HuH-7 (cell line): ENCODE measurements around the gene LPP.

Source experiments
- DNase-seq: peaks from one replicate; pipeline ENCODE4 v3.0.0; 2011; ENCODE audit warnings: low spot score

The LPP gene

DNA sequence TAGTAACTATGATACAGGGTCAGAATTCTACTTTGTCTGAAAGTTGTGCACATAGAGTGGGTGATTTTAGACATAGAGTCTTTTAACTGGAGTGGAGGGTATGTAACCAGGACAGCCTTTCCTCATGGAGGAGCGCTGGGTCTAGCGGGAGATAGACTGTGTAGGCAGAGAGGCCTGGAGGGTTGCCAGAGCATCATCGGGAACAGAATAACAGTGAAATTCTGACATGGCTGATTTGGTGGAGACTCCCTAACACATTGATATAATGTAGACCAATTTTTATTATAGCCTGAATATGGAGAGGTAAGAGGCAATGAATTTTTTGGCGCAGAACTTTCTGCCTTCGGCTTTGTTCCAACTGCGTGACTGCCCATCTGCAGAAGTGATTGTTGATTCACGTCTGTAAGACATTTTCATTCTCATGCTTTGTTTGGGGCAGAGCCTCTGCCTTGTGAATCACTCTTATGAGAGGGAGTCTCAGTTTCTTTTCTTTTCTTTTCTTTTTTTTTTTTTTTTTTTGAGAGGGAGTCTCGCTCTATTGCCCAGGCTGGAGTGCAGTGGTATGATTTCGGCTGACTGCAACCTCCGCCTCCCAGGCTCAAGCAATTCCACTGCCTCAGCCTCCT lies 16.0 kb downstream of the LPP start:
- no peak for DNase-seq

DNA sequence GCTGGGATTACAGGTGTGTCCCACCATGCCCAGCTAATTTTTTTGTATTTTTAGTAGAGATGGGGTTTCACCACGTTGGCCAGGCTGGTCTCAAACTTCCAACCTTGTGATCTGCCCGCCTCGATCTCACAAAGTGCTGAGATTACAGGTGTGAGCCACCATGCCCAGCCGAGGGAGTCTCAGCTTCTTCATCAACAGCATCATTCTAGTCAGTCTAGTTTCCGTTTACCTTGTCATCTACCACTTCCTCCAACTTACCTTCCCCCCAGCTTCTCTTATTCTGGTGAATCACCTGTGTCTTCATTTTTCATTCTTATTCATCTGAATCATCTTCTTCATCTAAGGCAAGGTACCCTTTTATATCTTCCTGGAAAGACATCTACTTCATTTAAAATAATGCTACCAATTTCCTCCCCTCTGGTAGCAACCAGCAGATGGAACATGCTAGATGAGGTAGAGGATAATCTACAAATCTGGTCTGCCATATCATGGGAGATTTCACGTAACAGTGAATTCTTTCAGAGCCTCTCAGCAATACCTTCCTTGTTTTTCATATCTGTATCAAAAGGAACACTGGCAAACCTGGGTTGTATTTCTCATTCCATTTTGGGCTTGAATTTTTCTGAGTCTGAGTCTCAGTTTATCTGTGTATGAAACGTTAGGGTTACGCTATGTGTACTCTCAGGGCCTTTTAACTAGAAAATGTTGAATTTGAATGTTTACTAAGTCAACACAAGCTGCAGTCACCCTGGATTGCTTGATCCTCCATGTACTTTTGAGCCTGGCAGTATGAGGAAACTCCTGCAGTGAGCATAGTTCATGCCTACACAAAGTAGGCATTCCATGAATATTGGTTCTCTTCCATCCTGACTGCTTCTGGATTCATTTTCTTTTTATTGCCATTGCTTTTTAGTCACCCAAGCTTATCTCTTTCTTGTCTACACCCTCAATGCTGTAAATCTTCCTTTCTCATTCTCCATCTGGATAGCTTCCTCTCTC lies 16.8 kb downstream of the LPP start:
- no peak for DNase-seq

DNA sequence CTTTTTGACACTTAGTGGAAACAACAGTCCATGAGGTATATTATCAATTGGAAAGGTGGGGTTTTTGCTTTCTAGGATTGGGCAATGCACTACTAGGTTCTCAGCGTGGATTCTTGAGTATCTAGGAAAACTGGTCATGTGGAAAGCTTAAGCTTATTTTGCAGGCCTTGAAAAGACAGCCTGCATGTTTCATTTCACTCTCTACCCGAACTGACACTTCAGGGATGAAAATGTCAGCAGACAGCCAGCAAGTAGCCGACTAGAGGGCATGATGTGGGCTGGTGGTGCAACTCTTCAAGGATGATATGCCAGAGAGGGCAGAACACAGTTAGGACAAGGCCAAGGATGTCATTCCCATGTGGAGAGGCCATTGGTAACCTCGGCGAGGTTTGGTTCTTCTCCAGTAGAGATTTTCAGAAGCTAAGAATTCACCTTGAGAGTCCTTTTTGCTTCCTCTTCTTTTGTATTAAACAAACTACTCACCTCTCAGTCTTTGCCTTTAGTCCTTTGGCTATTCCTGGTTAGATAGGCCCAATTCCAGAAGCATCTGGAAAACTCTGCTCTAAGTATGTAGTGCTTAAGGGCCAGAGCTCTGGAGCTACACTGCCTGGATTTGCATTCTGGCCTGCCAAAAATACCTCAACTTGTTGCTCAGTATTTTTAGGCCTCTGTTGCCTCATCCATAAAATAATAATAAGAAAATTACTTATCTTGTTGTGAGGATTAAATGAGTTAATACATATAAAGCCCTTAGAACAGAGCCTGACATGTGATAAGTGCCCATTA lies 17.9 kb downstream of the LPP start:
- DNase-seq = no peak

DNA sequence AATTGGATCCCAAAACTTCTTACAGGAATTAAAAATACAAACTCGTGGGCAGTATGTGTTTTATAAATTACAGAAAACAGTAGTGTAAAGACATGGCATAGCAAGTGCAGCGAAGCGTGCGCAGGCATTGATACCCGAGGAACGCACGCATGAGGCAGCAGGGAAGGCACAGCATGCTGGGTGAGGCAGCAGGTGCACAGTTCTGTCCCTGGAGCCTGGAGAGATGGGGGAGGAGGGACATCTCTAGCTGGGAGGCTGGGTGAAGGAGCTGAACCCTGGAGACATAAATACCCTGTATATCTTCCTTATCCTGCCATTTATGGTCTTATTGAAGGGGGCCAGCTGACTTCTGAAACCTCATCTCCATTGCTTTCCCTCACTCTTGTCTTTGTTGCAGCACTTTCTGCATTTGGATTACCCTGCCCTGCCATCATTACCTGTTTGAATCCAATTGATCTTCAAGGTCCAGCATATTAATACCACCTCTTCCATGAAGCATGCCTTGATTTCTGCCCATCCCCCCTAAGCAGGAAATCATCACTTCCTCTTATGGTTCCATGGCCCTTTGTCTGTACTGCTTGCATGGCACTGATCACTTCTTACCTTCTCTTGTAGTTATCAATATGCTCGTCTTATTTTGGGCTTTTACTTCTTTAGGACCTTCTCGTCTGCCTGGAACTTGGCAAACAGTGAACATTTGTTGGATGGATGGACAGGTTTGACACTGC lies 20.5 kb downstream of the LPP start:
- DNase-seq = no peak

DNA sequence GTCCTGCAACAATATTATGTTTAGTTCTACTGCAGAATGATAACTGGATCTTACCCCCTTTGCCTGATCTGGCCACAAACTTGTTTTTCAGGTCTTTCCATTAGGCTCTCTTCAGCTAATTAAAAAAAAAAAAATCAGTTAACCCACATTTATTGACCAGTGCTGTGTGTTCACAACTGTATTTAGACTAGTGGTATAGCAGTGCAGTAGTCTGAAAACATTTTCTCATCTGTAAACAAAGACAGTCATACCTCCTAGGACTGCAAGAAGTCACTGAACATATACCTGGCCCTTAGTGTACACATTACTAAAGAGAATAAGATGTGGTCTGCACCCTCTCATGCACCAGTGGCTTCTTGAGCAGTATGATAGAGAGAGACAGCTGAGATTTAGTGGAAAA lies 22.5 kb downstream of the LPP start:
- no peak for DNase-seq

DNA sequence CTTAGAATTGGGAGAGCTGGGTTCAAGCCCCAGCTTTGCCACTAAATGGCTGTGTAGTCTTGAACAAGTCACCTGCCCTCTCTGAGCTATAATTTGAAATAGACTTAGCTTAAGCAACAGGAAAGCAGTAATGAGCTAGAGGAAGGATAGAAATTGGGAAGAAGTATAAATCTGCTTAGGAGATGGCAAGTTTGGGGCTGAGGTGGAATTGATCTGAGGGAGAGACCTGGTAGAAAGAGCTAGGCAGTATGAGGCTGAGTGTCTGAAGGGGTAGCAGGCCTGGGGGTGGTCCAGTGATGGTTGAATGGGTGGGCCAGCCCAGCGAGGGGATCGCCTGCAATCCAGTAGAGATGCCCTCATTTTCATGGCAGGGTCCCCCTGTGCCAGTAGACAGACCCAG lies 22.9 kb downstream of the LPP start:
- no peak for DNase-seq

DNA sequence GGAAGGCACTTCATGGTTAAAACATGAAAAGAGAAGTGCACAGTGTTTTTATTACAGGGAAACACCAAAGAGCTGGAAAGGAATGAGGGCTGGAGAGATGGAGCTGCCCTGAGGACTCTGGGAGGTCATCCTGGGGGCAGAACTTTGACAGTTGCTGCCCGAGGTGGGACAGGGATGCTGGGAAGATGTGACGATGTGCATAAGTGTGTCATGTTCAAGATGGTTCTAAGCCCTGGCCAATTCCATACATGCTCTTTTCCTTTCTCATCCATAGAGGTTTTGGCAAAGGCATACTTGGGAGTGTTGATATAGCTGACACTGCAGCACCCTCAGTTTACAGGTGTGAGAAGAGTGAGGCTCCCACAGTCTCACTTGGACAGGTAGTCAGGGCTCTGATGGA lies 23.8 kb downstream of the LPP start:
- DNase-seq = no peak

DNA sequence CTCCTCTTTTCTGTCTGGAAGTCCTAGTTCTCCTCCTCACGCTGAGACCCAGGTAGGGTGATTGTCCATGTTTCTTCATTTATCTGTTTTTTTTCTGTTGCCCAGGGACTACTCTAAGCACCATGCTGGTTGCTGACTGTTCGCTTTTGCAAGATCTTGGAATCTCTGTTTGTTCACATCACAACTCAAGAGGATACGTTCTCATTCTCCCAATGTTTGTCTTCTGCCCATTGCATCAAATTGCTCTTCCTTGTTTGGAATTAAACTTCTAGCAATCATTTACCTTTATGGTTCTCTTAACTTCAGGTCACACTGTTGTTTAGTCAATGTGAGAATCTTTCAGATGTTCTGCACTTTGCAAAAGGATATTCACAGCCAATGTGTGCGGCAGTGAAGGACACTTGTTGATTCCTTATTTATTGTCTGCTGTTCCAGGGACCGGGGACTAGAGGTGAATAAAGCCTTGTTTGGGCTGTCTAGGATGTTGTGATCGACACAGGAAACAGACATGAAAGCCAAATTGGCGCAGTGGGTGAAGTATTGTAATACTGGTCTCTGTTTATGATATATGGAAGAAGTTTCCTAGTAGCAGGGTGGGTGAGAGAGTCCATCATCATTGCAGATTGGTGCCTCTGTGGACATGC lies 24.5 kb downstream of the LPP start:
- DNase-seq = no peak

DNA sequence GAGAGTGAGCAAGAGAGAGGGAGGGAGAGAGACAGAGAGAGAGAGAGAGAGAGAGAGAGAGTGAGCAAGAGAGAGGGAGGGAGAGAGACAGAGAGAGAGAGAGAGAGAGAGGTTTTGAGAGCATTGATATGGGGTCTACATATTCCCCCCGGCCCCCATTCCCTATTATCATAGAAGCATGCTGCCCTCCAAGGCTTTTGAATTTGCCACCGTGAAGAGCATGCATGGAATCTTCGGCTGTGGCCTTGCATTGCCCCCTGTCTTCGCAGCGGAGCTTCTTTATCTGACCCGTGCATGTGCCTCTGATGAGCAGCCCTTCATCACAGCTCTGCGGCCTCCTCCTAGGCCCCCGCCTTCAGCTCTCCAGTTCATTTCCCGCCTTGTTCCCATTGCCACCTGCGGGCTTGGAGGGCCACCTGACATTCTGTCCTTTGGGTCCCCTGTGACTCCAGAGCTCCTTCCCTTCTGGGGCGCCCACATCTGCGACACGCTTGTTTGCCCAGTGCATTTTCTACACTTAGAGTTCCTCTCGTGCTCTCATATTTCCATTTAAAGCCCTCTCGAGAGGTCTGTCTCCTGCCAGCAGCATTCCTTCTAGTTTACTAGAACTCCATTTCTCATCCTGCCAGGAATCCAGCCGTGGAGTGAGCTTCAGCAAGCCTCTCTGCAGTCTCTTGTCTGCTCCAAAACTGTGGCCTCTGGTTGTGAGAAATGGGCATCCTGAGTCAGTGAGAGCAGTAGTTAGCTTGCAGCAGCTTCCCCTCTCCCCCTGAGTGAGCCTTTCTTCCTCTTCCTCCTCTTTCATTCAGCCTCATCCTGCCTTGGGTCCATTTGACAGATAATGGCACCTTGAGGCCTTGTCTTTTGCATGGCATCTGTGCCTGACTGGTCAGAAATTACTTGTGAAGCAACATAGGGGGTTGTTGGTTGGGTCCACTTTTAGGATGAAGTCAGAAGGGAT lies 25.3 kb downstream of the LPP start:
- no peak for DNase-seq

DNA sequence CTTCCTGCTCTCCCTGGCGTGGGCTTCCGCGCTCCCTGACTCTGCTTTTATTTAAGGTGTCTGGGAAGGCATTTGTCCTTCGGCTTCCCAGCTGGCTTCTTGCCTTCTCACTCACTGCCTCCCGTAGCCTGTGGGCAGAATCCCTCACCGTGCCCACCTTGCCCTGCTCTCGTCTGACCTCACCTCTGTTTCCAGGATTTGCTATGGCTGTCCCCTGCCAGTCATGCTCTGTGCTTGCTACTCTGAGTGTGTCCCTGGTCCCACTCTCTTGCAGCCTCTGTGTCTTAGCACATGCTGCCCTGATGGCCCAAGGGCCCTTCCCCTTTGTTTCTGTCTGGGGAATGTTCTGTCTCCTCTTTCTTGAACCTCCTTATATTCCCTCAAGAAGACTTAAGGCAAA lies 26.2 kb downstream of the LPP start:
- no peak for DNase-seq

DNA sequence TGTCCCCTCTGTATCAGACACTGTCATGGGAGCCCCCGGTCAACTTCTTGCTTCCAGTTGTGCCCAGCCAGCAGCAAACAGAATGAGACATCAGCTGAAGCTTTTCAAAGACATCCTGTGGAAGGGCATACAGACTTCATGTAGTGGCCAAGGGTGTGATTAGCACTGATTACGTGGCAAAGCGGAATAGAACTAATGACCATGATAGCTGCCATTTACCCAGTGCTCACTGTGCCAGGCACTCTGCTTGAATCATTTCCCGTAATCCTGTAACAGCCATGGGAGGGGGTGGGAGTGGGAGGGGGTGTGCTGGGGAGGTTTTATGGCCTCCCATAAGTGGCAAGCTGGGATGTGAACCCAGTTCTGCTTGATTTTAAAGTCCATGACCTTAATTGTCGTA lies 29.5 kb downstream of the LPP start:
- no peak for DNase-seq

DNA sequence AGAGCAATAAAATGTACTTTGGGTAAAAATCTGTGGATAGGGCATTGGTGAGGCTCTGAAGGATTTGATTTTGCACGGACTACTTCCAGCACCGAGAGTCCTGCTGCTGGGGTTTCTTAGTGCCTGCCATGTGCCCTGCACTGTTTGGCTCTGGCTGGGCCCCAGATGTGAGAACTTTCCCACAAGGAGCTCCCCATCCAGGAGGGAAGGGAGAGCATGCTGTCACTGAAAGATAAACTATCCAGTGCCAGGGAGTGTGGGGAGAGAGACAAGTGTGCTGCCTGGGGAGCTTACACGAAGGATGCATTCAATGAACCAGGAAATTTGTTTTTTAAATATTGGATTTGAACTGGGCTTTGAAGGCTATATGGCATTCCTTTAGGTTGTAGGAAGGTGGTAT lies 30.2 kb downstream of the LPP start:
- no peak for DNase-seq

DNA sequence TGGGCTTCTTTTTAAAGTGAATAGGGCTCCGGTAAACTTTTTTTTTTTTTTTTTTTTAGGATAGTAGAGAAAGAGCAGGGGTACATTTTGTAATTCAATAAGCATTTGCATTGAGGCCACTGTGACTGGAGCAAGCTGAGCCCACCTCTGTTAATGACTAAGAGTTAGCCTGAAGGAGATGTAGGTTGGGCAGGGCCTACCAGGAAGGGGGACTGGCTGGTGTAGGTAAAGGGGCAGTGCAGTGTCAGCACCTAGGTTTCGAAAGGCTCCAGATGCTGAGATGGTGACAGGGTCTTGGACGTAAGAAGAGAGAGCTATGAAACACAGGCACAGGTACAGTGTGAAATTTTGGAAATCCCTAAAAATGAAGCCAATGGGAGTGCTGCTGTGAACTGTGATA lies 30.7 kb downstream of the LPP start:
- no peak for DNase-seq

DNA sequence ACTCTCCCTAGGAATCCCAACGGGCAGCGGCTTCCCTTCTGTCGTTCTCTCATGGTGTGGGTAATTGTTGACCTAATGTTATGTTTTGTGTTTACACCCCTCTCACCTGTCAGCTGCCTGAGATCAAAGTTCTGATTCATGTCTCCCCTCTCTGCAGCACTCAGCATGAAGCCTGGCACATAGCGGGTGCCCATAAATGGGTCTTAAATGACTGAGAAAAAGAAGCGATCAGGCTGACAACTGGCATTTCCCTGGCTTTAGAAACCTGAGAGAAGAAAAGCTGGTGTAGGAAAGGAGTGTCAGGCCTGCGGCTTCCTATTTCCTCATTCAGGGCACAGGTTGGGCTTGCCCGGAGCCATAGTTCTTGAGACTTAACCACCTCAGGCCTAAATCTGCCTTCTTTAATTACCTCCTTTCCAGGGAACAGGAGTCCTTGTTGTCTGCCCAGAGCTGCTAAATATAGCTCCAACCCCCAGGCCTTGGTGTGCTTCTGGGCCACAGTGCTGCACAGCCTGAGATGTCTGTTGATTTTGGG lies 31.8 kb downstream of the LPP start:
- DNase-seq = no peak

DNA sequence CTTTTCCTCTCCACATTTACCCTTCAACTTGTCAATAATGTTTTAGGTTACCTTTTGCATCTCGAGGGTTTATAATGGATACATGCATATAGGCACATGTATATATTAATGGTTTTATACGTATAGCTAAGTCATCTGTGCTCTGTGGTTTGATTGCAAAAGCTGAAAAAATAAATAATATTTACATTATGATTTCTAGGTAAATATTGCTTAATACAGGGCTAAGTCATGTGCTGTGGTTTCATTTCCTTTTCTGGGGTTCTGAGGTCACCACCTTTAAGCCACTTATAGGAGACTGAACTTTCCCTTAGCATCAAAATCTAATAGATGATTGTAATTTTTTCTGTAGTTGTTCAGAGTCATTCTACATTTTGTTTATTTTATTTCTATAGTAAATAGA lies 33.1 kb downstream of the LPP start:
- no peak for DNase-seq

DNA sequence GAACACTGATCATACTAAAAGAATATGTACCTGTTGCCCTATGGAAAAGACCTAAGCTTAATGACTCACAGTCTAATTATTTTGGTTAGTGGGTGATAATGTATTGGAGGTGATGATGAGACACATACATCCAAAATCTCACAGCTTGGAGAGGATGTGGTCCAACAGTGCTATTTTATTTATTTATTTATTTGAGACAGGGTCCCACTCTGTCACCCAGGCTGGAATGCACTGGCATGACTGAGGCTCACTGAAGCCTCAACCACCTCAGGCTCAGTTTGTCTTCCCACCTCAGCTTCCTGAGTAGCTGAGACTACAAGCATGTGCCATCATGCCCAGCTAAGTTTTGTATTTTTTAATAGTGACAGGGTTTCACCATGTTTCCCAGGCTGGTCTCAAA lies 35.0 kb downstream of the LPP start:
- DNase-seq = no peak

DNA sequence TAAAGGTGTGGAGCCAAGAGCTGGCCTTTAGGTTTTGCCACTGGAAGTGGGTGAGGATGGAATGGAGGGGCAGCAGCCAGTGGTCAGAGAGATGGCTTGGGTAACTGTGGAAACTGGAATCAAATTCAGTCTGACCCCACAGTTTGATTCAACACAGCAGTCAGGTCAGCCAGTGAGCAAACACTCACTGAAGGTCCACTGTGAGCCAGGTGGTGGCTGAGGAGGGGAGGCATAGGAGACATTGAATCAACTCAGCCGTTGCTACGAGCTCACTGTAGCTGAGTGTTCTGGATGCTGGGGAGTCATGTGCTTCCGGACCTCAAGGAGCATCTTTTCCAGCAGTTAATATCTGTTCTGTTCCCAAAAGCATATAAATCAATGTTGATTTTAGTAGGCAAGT lies 37.5 kb downstream of the LPP start:
- no peak for DNase-seq

DNA sequence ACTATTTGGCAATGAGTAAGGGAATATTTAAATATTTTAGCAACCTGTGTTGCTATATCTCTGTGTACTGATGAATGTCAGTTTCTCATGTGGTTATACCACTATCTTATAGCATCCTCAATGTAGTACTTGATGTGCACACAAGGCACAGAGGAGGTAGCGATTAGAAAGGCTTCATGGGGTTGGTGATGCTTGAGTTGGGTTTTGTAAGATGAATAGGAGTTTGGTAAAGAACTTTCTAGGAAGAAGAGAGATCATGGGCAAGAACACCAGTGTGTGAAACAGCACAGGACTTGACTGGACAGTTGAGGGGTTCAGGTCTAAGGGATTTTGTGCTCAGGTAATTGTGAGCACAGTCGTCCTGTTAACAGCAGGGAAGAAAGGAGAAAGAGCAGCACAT lies 38.1 kb downstream of the LPP start:
- no peak for DNase-seq

DNA sequence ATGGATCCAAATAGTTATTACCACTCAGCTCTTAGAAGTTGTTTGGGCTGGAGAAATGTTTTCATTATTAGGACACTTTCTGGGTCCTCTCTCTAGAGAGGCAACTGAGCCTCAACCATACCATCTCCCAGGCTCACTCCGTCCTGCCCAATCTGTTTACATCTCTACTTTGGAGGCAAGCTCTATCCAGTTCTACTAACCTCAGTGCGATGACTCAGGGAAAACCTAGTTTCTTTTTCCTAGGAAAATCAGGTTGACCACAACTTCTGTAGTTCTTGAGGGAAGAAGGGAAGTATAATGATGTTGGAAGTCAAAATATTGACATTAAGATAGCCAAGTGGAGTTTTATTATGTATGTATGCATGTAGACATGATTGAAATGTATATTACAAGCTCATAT lies 40.4 kb downstream of the LPP start:
- DNase-seq = no peak
